Globus pallidus (tissue), 1 donor: Measurements from ENCODE around the gene PLCD1.
A peak's percentile ranks its signal among the peaks of the same experiment; 100 is the strongest.
"Not testable (repeated sequence)": the region's sequence is repeated elsewhere in the genome, so short reads cannot be mapped to it uniquely, and the experiment has no call there.

Experiments used
- DNase-seq: peaks from one replicate; pipeline ENCODE4 v3.0.0-alpha.2; 2015; ENCODE audit warnings: low spot score

Gene PLCD1

GRCh38 chr3:38029400-38030125, at the start of gene PLCD1:
Gene PLCD1, minus strand, starts transcription at chr3:38029642. Its CDS starts 103 bp downstream, at chr3:38029539.
- peak; percentile 60 for DNase-seq

DNA sequence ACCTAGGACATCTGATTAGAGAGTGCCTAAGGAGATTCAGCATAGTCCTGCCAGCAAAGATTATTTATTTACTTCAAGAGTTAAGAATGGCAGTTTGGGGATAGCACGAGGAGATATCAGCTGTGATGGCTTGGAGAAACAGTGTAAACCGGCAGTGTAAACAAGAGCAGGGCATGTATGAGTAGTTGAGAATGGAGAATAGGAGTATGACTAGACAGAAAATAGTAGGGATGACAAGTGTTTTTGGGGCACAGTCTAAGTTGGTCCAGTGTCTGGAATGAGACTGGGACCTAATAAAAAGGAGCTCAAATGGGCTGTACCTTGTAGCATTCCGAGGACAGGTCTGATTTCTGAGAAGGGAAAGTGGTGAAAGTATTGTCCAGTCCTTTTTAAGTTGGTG, 47.6 kb upstream of the PLCD1 start:
- DNase-seq: not testable (repeated sequence)

GRCh38 chr3:38070013-38070412, 40.6 kb upstream of the PLCD1 start:
- DNase-seq: no peak

DNA sequence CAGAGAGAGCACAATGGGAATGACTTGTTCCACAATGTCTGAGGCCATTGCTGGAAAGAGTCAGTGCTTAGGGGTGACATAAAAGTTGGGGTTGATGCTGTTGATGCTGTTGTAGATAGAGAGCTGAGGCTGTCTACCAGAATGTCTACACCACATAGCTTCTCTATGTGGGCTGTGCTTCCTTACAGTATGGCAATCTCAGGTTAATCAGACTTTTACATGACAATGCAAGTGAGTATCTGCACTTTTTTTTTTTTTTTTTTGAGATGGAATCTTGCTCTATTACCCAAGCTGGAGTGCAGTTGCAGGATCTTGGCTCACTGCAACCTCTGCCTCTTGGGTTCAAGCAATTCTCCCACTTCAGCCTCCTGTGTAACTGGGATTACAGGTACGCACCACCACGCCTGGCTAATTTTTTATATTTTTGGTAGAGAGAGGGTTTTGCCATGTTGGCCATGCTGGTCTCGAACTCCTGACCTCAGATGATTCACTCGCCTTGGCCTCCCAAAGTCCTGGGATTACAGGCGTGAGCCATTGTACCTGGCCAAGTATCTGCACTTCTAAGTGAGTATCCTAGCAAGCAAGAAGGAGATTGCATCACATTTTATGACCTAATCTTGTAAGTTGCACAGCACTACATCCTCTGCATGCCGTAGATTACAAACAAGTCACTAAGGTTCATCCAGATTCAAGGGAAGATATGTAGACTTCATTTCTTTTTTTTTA, 38.2 kb upstream of the PLCD1 start:
- DNase-seq: no peak

- DNase-seq: not testable (repeated sequence)
Observed at GRCh38 chr3:38064453-38064852, 35.0 kb upstream of the PLCD1 start.

GRCh38 chr3:38062809-38063208, 33.4 kb upstream of the PLCD1 start:
- no peak for DNase-seq

GRCh38 chr3:38059591-38059990, 30.1 kb upstream of the PLCD1 start:
- no peak for DNase-seq

DNA sequence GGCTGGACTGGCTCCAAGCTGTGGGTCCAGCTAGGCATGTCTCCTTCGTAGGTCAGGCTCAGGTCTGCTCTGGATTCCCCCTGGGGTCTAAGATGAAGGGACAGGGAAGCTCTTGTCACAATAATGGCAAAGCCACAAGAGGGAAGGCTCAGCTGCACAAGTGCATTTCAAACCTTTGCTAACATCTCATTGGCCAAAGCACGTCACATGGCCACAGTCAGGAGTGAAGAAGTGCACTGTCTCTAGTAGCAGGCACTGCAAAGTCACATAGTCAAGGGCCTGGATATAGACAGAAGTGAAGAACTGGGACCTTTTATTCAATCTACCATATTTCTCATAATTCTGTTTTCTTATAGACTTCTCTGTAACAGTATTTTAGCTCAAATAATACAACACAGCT, 29.7 kb upstream of the PLCD1 start:
- DNase-seq: no peak

- DNase-seq: no peak
Observed at GRCh38 chr3:38054499-38055001, 25.1 kb upstream of the PLCD1 start.

DNA sequence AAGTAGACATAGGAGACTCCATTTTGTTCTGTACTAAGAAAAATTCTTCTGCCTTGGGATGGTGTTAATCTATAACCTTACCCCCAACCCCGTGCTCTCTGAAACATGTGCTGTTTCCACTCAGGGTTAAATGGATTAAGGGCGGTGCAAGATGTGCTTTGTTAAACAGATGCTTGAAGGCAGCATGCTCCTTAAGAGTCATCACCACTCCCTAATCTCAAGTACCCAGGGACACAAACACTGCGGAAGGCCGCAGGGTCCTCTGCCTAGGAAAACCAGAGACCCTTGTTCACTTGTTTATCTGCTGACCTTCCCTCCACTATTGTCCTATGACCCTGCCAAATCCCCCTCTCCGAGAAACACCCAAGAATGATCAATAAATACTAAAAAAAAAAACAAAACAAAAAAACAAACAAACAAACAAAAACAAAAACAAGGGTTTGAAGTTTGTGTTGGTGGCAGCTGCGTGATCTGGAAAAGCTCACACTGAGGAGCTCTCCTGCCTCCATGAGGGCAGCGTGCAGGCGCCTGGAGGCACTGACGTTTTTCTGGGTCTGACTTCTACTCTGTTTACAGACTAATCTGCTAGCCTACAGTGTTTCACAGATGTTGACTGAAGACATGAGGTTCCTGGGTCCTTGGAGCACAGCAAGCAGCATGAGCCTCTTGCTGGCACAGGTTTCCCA, 24.5 kb upstream of the PLCD1 start:
- not testable (repeated sequence) for DNase-seq

GRCh38 chr3:38053286-38053685, 23.8 kb upstream of the PLCD1 start:
- DNase-seq: not testable (repeated sequence)

GRCh38 chr3:38051131-38051530, 21.7 kb upstream of the PLCD1 start:
- no peak for DNase-seq

GRCh38 chr3:38049358-38050126, 20.1 kb upstream of the PLCD1 start:
- no peak for DNase-seq

GRCh38 chr3:38047896-38048295, 18.5 kb upstream of the PLCD1 start:
- DNase-seq: no peak

DNA sequence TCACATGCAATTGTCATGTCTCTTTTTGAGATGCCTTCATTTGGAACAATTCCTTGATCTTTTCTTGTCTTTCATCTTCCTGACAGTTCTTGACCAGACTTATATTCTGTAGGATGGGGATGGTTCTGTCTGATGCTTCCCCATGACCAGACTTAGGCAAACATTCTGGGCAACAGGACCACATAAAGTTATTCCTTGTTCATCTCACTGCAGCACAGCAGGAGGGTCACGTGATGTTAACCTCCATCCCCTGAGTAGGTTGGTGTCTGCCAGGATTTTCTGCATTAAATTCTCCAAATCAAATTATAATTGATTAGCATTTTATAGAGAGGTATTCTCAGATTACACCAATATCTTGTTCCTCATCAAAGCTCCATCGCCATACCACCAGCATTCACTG, 17.4 kb upstream of the PLCD1 start:
- DNase-seq: no peak

GRCh38 chr3:38046027-38046426, 16.6 kb upstream of the PLCD1 start:
- no peak for DNase-seq

GRCh38 chr3:38043486-38043885, 14.0 kb upstream of the PLCD1 start:
- no peak for DNase-seq

- DNase-seq: no peak
Observed at GRCh38 chr3:38040401-38040800, 11.0 kb upstream of the PLCD1 start.

GRCh38 chr3:38039899-38040261, 10.4 kb upstream of the PLCD1 start:
- peak; percentile 69 for DNase-seq

- no peak for DNase-seq
Observed at GRCh38 chr3:38039101-38039898, 9.9 kb upstream of the PLCD1 start, which contains the start of gene DLEC1. Gene DLEC1, plus strand, starts transcription at chr3:38039208. Its CDS starts 18 bp downstream, at chr3:38039226.

DNA sequence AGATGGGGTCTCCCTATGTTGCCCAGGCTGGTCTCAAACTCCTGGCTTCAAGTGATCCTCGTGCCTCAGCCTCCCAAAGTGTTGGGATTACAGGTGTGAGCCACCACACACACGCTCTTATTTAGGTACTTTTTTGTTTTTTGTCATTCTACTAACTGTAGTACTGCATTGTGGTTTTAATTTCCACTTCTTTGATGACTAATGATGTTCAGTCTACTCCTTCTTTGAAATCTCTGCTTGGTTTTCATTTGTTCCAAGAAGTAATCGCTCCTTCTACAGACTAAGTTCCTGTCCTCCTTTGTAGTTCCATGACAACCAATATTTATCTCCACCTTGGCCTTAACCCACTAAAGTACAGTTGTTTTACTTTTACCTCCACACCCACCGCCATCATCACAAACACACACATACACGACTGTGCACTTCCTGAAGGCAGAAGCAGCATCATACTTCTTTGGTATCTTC, 9.0 kb upstream of the PLCD1 start:
- no peak for DNase-seq
